HEK293 (cell line): ENCODE measurements around the gene EPHA2.

ENCODE experiments used
- IKZF3 ChIP-seq: fragments of 450-650 bp; IDR thresholded peaks from 2 replicates; pipeline ENCODE4 v1.5.0; 2018; ENCODE audit warnings: missing biosample characterization, mild to moderate bottlenecking, missing genetic modification characterization, moderate library complexity
- KLF8 ChIP-seq: fragments of 450-650 bp; formaldehyde crosslinking; IDR thresholded peaks from 2 replicates; pipeline ENCODE4 v1.5.1; 2016; ENCODE audit warnings: missing biosample characterization, missing genetic modification characterization
- SCRT1 ChIP-seq: fragments of 450-650 bp; formaldehyde crosslinking; IDR thresholded peaks from 2 replicates; pipeline ENCODE4 v1.5.1; 2016; ENCODE audit warnings: missing biosample characterization, missing genetic modification characterization, borderline replicate concordance
- SETDB1 ChIP-seq: IDR thresholded peaks from one replicate; pipeline ENCODE4 v1.6.1; 2017; ENCODE audit warnings: mild to moderate bottlenecking, low read length, moderate library complexity, mixed read lengths; ENCODE audit not compliant: insufficient read length
- TRIM28 ChIP-seq: IDR thresholded peaks from 2 replicates; pipeline ENCODE4 v1.6.1; 2011; ENCODE audit warnings: low read length, control low read depth, borderline replicate concordance
- ZFP69B ChIP-seq: fragments of 450-650 bp; formaldehyde crosslinking; IDR thresholded peaks from 2 replicates; pipeline ENCODE4 v1.5.1; 2016; ENCODE audit warnings: missing biosample characterization, missing genetic modification characterization
- ZNF223 ChIP-seq: fragments of 450-650 bp; formaldehyde crosslinking; IDR thresholded peaks from 2 replicates; pipeline ENCODE4 v1.5.1; 2016; ENCODE audit warnings: missing biosample characterization, missing genetic modification characterization
- ZNF274 ChIP-seq, 2 experiments: fragments of 200-500 bp in 1 of 2; fragments of 450-650 bp in 1 of 2; sonication (Bioruptor generic) in 1 of 2; formaldehyde crosslinking in 1 of 2; IDR thresholded peaks; 2 replicates each; pipeline versions ENCODE4 v1.5.1 to v1.6.1; 2014 to 2016; ENCODE audit warnings: borderline replicate concordance in 1 of 2, inconsistent platforms in 1 of 2, low read length in 1 of 2, missing biosample characterization in 1 of 2, missing genetic modification characterization in 1 of 2
- ZNF391 ChIP-seq: fragments of 450-650 bp; formaldehyde crosslinking; IDR thresholded peaks from 2 replicates; pipeline ENCODE4 v1.5.1; 2016; ENCODE audit warnings: low read depth, missing biosample characterization, missing genetic modification characterization, borderline replicate concordance
- ZNF473 ChIP-seq: fragments of 450-650 bp; formaldehyde crosslinking; IDR thresholded peaks from 2 replicates; pipeline ENCODE4 v1.5.1; 2017; ENCODE audit warnings: missing biosample characterization, missing genetic modification characterization
- ZNF548 ChIP-seq: fragments of 450-650 bp; formaldehyde crosslinking; IDR thresholded peaks from 2 replicates; pipeline ENCODE4 v1.5.1; 2016; ENCODE audit warnings: missing biosample characterization, missing genetic modification characterization
- ZNF585B ChIP-seq: fragments of 450-650 bp; formaldehyde crosslinking; IDR thresholded peaks from 2 replicates; pipeline ENCODE4 v1.5.1; 2016; ENCODE audit warnings: missing biosample characterization, missing genetic modification characterization
- ZNF626 ChIP-seq: fragments of 450-650 bp; sonication (Bioruptor Pico); formaldehyde crosslinking; IDR thresholded peaks from 2 replicates; pipeline ENCODE4 v1.5.1; 2018; ENCODE audit warnings: missing biosample characterization, missing genetic modification characterization, inconsistent platforms
- ZNF776 ChIP-seq: fragments of 450-650 bp; formaldehyde crosslinking; IDR thresholded peaks from 2 replicates; pipeline ENCODE4 v1.5.0; 2017; ENCODE audit warnings: missing biosample characterization, missing genetic modification characterization, borderline replicate concordance
- ZNF785 ChIP-seq: fragments of 450-650 bp; formaldehyde crosslinking; IDR thresholded peaks from 2 replicates; pipeline ENCODE4 v1.5.1; 2016; ENCODE audit warnings: missing biosample characterization, missing genetic modification characterization
- ZNF791 ChIP-seq: fragments of 450-650 bp; formaldehyde crosslinking; IDR thresholded peaks from 2 replicates; pipeline ENCODE4 v1.5.1; 2016; ENCODE audit warnings: missing biosample characterization, missing genetic modification characterization
- ZSCAN16 ChIP-seq: fragments of 450-650 bp; formaldehyde crosslinking; IDR thresholded peaks from 2 replicates; pipeline ENCODE4 v1.5.1; 2016; ENCODE audit warnings: missing biosample characterization, missing genetic modification characterization
- ZSCAN30 ChIP-seq: fragments of 450-650 bp; IDR thresholded peaks from 2 replicates; pipeline ENCODE4 v1.5.1; 2018; ENCODE audit warnings: missing biosample characterization, mild to moderate bottlenecking, missing genetic modification characterization, moderate library complexity
- TF ChIP-seq, protein P1 (sequence below): fragments of 450-650 bp; formaldehyde crosslinking; IDR thresholded peaks from 2 replicates; pipeline ENCODE4 v1.5.1; 2016; ENCODE audit warnings: missing biosample characterization, missing genetic modification characterization
- TF ChIP-seq, protein P2 (sequence below): fragments of 450-650 bp; formaldehyde crosslinking; IDR thresholded peaks from 2 replicates; pipeline ENCODE4 v1.5.1; 2016; ENCODE audit warnings: missing biosample characterization, missing genetic modification characterization, low read depth
- TF ChIP-seq, protein P3 (sequence below): fragments of 450-650 bp; formaldehyde crosslinking; IDR thresholded peaks from 2 replicates; pipeline ENCODE4 v1.5.1; 2016; ENCODE audit warnings: missing biosample characterization, missing genetic modification characterization
- TF ChIP-seq, protein P4 (sequence below): fragments of 450-650 bp; formaldehyde crosslinking; IDR thresholded peaks from 2 replicates; pipeline ENCODE4 v1.5.1; 2016; ENCODE audit warnings: missing biosample characterization, missing genetic modification characterization, borderline replicate concordance
- TF ChIP-seq, protein P5 (sequence below): fragments of 450-650 bp; formaldehyde crosslinking; IDR thresholded peaks from 2 replicates; pipeline ENCODE4 v1.5.1; 2017; ENCODE audit warnings: missing biosample characterization, missing genetic modification characterization
- TF ChIP-seq, protein P6 (sequence below): fragments of 450-650 bp; formaldehyde crosslinking; IDR thresholded peaks from 2 replicates; pipeline ENCODE4 v1.5.1; 2017; ENCODE audit warnings: missing biosample characterization, missing genetic modification characterization

EPHA2 gene

DNA sequence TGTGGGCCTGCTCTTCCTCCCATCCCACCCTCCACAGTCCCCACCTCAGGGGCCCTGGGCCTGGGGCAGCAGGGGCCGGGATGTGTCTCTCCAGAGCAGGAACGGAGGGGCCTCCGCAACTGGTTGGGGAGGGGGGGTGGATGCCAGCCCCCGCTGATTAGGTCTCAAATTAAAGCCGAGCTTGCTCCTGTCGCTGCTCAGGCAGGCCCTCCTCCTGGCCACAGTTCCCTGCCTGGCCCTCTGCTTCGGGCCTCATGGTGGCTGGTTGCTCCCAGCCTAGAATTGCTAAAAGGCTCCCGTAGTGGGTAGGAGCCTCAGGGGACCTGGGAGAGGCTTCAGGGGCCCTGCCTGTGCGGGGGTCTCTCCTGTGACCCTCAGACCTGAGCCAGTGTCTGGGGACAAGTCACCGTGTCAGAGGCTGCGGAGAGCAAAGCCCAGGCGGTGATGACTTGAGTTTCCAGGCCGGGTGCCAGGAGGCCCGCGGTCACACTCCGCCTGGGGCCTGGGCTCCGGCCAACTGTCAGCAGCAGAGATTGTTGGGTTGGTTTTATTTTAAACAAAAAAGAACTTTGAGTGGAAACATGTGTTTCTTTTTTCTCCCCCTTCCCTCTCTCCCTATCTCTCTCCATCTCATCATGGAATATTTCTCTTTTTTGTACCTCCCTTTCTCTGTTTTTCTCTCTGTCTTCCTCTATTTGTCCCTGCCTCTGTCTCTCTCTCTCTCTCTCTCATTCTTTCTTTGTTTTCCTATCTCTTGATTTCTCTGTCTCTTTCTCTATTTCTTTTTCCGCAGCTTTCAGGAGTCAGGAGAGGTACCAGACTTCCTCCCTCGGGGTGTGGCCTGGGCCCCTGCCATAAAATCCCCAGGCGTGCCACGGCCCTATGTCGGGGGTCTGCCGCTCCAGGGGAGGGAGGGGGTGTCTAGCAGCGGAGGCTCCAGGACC lies 20.0 kb upstream of the EPHA2 start (continued):
- TF ChIP-seq, protein P1, sequence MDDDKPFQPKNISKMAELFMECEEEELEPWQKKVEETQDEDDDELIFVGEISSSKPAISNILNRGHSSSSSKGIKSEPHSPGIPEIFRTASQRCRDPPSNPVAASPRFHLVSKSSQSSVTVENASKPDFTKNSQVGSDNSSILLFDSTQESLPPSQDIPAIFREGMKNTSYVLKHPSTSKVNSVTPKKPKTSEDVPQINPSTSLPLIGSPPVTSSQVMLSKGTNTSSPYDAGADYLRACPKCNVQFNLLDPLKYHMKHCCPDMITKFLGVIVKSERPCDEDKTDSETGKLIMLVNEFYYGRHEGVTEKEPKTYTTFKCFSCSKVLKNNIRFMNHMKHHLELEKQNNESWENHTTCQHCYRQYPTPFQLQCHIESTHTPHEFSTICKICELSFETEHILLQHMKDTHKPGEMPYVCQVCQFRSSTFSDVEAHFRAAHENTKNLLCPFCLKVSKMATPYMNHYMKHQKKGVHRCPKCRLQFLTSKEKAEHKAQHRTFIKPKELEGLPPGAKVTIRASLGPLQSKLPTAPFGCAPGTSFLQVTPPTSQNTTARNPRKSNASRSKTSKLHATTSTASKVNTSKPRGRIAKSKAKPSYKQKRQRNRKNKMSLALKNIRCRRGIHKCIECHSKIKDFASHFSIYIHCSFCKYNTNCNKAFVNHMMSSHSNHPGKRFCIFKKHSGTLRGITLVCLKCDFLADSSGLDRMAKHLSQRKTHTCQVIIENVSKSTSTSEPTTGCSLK (tag by site-specific recombination) = no peak
- TF ChIP-seq ZNF548 (tag by site-specific recombination) = no peak
- TF ChIP-seq, protein P2, sequence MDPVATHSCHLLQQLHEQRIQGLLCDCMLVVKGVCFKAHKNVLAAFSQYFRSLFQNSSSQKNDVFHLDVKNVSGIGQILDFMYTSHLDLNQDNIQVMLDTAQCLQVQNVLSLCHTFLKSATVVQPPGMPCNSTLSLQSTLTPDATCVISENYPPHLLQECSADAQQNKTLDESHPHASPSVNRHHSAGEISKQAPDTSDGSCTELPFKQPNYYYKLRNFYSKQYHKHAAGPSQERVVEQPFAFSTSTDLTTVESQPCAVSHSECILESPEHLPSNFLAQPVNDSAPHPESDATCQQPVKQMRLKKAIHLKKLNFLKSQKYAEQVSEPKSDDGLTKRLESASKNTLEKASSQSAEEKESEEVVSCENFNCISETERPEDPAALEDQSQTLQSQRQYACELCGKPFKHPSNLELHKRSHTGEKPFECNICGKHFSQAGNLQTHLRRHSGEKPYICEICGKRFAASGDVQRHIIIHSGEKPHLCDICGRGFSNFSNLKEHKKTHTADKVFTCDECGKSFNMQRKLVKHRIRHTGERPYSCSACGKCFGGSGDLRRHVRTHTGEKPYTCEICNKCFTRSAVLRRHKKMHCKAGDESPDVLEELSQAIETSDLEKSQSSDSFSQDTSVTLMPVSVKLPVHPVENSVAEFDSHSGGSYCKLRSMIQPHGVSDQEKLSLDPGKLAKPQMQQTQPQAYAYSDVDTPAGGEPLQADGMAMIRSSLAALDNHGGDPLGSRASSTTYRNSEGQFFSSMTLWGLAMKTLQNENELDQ (tag by site-specific recombination) = no peak
- TF ChIP-seq, protein P3, sequence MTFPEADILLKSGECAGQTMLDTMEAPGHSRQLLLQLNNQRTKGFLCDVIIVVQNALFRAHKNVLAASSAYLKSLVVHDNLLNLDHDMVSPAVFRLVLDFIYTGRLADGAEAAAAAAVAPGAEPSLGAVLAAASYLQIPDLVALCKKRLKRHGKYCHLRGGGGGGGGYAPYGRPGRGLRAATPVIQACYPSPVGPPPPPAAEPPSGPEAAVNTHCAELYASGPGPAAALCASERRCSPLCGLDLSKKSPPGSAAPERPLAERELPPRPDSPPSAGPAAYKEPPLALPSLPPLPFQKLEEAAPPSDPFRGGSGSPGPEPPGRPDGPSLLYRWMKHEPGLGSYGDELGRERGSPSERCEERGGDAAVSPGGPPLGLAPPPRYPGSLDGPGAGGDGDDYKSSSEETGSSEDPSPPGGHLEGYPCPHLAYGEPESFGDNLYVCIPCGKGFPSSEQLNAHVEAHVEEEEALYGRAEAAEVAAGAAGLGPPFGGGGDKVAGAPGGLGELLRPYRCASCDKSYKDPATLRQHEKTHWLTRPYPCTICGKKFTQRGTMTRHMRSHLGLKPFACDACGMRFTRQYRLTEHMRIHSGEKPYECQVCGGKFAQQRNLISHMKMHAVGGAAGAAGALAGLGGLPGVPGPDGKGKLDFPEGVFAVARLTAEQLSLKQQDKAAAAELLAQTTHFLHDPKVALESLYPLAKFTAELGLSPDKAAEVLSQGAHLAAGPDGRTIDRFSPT (tag by site-specific recombination) = 0 out of 2 replicates have a peak, but pooled peaks have one; percentile 20
- TF ChIP-seq, protein P4, sequence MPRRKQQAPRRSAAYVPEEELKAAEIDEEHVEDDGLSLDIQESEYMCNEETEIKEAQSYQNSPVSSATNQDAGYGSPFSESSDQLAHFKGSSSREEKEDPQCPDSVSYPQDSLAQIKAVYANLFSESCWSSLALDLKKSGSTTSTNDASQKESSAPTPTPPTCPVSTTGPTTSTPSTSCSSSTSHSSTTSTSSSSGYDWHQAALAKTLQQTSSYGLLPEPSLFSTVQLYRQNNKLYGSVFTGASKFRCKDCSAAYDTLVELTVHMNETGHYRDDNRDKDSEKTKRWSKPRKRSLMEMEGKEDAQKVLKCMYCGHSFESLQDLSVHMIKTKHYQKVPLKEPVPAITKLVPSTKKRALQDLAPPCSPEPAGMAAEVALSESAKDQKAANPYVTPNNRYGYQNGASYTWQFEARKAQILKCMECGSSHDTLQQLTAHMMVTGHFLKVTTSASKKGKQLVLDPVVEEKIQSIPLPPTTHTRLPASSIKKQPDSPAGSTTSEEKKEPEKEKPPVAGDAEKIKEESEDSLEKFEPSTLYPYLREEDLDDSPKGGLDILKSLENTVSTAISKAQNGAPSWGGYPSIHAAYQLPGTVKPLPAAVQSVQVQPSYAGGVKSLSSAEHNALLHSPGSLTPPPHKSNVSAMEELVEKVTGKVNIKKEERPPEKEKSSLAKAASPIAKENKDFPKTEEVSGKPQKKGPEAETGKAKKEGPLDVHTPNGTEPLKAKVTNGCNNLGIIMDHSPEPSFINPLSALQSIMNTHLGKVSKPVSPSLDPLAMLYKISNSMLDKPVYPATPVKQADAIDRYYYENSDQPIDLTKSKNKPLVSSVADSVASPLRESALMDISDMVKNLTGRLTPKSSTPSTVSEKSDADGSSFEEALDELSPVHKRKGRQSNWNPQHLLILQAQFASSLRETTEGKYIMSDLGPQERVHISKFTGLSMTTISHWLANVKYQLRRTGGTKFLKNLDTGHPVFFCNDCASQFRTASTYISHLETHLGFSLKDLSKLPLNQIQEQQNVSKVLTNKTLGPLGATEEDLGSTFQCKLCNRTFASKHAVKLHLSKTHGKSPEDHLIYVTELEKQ (tag by site-specific recombination) = no peak; the same call in 1 of the 2 replicates
- TF ChIP-seq ZNF274 (IDR thresholded peaks at IDR 0.05; ENCODE audit: low read length) = no peak
- no peak for TF ChIP-seq ZNF274 (tag by site-specific recombination; IDR thresholded peaks at IDR 0.05; ENCODE audit: borderline replicate concordance)
- TF ChIP-seq KLF8 (tag by site-specific recombination) = peak; percentile 36; the same call in 1 of the 2 replicates
- no peak for TF ChIP-seq ZNF785 (tag by site-specific recombination)
- TF ChIP-seq ZSCAN30 (tag by site-specific recombination) = peak; percentile 50; the same call in 1 of the 2 replicates
- TF ChIP-seq, protein P5, sequence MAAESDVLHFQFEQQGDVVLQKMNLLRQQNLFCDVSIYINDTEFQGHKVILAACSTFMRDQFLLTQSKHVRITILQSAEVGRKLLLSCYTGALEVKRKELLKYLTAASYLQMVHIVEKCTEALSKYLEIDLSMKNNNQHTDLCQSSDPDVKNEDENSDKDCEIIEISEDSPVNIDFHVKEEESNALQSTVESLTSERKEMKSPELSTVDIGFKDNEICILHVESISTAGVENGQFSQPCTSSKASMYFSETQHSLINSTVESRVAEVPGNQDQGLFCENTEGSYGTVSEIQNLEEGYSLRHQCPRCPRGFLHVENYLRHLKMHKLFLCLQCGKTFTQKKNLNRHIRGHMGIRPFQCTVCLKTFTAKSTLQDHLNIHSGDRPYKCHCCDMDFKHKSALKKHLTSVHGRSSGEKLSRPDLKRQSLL (tag by site-specific recombination) = no peak
- no peak for TF ChIP-seq ZNF776 (tag by site-specific recombination)
- TF ChIP-seq ZFP69B = peak; percentile 50; the same call in 1 of the 2 replicates
- 0 out of 2 replicates have a peak, but pooled peaks have one; percentile 39 for TF ChIP-seq ZNF391
- no peak for TF ChIP-seq ZNF585B
- TF ChIP-seq ZNF626 = no peak
- TF ChIP-seq ZSCAN16 (tag by site-specific recombination) = no peak
- no peak for TF ChIP-seq SETDB1
- no peak for TF ChIP-seq SCRT1 (tag by site-specific recombination)
- TF ChIP-seq, protein P6, sequence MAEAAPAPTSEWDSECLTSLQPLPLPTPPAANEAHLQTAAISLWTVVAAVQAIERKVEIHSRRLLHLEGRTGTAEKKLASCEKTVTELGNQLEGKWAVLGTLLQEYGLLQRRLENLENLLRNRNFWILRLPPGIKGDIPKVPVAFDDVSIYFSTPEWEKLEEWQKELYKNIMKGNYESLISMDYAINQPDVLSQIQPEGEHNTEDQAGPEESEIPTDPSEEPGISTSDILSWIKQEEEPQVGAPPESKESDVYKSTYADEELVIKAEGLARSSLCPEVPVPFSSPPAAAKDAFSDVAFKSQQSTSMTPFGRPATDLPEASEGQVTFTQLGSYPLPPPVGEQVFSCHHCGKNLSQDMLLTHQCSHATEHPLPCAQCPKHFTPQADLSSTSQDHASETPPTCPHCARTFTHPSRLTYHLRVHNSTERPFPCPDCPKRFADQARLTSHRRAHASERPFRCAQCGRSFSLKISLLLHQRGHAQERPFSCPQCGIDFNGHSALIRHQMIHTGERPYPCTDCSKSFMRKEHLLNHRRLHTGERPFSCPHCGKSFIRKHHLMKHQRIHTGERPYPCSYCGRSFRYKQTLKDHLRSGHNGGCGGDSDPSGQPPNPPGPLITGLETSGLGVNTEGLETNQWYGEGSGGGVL (tag by site-specific recombination) = 0 out of 2 replicates have a peak, but pooled peaks have one; percentile 29
- no peak for TF ChIP-seq ZNF223 (tag by site-specific recombination)
- TF ChIP-seq ZNF791 (tag by site-specific recombination) = no peak
- no peak for TF ChIP-seq ZNF473
- TF ChIP-seq TRIM28 = no peak
- TF ChIP-seq IKZF3 (tag by site-specific recombination) = 0 out of 2 replicates have a peak, but pooled peaks have one; percentile 5
